SHP77 (cell line): Measurements from ENCODE around the gene CACNA2D2.

Experiments
- DNase-seq, 2 experiments: peaks; one replicate each; lab custom pipeline; 2025; lab: John Stamatoyannopoulos, UW

The CACNA2D2 gene

GRCh38 chr3:50457988-50458387 is 45.4 kb downstream of the CACNA2D2 start:
- DNase-seq: no peak

GRCh38 chr3:50455161-50456018 is 48.0 kb downstream of the CACNA2D2 start:
- DNase-seq: no peak

- no peak for DNase-seq
Measured at GRCh38 chr3:50454481-50455070, 48.9 kb downstream of the CACNA2D2 start.

GRCh38 chr3:50453907-50454306 is 49.5 kb downstream of the CACNA2D2 start:
- peak in 1 of 2 experiments; percentile 30 for DNase-seq

- peak in 1 of 2 experiments; percentile 6 for DNase-seq
Measured at GRCh38 chr3:50450209-50450921, 53.1 kb downstream of the CACNA2D2 start.

GRCh38 chr3:50448752-50449539 is 54.5 kb downstream of the CACNA2D2 start:
- no peak for DNase-seq

GRCh38 chr3:50447290-50447840 is 56.1 kb downstream of the CACNA2D2 start:
- DNase-seq: no peak

GRCh38 chr3:50445919-50446318 is 57.5 kb downstream of the CACNA2D2 start:
- peak; percentile 85 to 91 for DNase-seq

- DNase-seq: no peak
Measured at GRCh38 chr3:50444782-50445181, 58.7 kb downstream of the CACNA2D2 start.

GRCh38 chr3:50444213-50444612 is 59.2 kb downstream of the CACNA2D2 start:
- no peak for DNase-seq

GRCh38 chr3:50442945-50443579 is 60.4 kb downstream of the CACNA2D2 start:
- DNase-seq: peak; percentile 51 to 76

GRCh38 chr3:50441424-50442217 is 61.8 kb downstream of the CACNA2D2 start:
- no peak for DNase-seq

GRCh38 chr3:50436114-50436674 is 67.2 kb downstream of the CACNA2D2 start:
- peak; percentile 28 to 52 for DNase-seq

GRCh38 chr3:50435371-50436113 is 67.9 kb downstream of the CACNA2D2 start:
- DNase-seq: no peak

GRCh38 chr3:50433954-50434353 is 69.5 kb downstream of the CACNA2D2 start:
- no peak for DNase-seq

- DNase-seq: no peak
Measured at GRCh38 chr3:50430950-50431435, 72.4 kb downstream of the CACNA2D2 start.

- DNase-seq: no peak
Measured at GRCh38 chr3:50430191-50430590, 73.2 kb downstream of the CACNA2D2 start.

GRCh38 chr3:50428007-50428633 is 75.3 kb downstream of the CACNA2D2 start:
- DNase-seq: peak in 1 of 2 experiments; percentile 17

GRCh38 chr3:50427217-50427616 is 76.2 kb downstream of the CACNA2D2 start:
- DNase-seq: no peak
